ENCODE data around the gene LANCL1.

Gene LANCL1

DNA sequence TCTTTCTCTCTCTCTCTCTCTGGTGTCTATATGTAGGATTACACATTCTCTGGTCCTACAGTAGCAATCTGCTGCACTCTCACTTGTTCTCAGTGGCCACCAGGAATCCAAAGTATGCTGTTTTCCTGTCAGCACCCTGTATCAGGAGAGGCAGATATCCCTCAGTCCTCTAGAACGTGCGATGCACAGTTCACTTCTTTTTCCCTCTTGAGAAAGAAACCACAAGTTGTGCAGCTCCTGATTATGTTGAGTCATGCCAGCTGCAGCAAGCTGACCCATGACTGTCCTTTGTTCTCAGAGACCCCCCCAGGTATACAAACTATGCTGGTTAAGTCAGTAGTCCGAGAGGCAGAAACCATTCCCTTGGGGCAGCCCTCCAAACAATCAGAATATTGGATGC is 54.6 kb downstream of the LANCL1 start:
- TF ChIP-seq PRDM1 (tag by site-specific recombination; IDR thresholded peaks at IDR 0.05) (no peak), ZNF302 (tag by site-specific recombination; IDR thresholded peaks at IDR 0.05; ENCODE audit: low read depth) (no peak), ZEB2 (tag by site-specific recombination; IDR thresholded peaks at IDR 0.05) (no peak), ZNF473 (tag by site-specific recombination; IDR thresholded peaks at IDR 0.05) (no peak), ZNF747 (tag by site-specific recombination; IDR thresholded peaks at IDR 0.05) (no peak), MEIS1 (CRISPR knock-in tag; IDR thresholded peaks at IDR 0.05; ENCODE audit: borderline replicate concordance) (no peak), OSR2 (tag by site-specific recombination; IDR thresholded peaks at IDR 0.05) (no peak), YY2 (tag by site-specific recombination; IDR thresholded peaks at IDR 0.05) (no peak), ZBTB8A (tag by site-specific recombination; IDR thresholded peaks at IDR 0.05) (no peak), SCRT2 (tag by site-specific recombination; IDR thresholded peaks at IDR 0.05) (no peak), ZSCAN30 (tag by site-specific recombination; IDR thresholded peaks at IDR 0.05) (no peak), ZNF521 (tag by site-specific recombination; IDR thresholded peaks at IDR 0.05) (no peak), ZNF114 (tag by site-specific recombination; IDR thresholded peaks at IDR 0.05) (no peak), ZNF239 (tag by site-specific recombination; IDR thresholded peaks at IDR 0.05) (no peak)
- TF ChIP-seq, protein P1, sequence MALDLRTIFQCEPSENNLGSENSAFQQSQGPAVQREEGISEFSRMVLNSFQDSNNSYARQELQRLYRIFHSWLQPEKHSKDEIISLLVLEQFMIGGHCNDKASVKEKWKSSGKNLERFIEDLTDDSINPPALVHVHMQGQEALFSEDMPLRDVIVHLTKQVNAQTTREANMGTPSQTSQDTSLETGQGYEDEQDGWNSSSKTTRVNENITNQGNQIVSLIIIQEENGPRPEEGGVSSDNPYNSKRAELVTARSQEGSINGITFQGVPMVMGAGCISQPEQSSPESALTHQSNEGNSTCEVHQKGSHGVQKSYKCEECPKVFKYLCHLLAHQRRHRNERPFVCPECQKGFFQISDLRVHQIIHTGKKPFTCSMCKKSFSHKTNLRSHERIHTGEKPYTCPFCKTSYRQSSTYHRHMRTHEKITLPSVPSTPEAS (tag by site-specific recombination; IDR thresholded peaks at IDR 0.05): no peak
- TF ChIP-seq, protein P2, sequence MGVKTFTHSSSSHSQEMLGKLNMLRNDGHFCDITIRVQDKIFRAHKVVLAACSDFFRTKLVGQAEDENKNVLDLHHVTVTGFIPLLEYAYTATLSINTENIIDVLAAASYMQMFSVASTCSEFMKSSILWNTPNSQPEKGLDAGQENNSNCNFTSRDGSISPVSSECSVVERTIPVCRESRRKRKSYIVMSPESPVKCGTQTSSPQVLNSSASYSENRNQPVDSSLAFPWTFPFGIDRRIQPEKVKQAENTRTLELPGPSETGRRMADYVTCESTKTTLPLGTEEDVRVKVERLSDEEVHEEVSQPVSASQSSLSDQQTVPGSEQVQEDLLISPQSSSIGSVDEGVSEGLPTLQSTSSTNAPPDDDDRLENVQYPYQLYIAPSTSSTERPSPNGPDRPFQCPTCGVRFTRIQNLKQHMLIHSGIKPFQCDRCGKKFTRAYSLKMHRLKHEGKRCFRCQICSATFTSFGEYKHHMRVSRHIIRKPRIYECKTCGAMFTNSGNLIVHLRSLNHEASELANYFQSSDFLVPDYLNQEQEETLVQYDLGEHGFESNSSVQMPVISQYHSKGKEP (tag by site-specific recombination; IDR thresholded peaks at IDR 0.05): no peak
- TF ChIP-seq, protein P3, sequence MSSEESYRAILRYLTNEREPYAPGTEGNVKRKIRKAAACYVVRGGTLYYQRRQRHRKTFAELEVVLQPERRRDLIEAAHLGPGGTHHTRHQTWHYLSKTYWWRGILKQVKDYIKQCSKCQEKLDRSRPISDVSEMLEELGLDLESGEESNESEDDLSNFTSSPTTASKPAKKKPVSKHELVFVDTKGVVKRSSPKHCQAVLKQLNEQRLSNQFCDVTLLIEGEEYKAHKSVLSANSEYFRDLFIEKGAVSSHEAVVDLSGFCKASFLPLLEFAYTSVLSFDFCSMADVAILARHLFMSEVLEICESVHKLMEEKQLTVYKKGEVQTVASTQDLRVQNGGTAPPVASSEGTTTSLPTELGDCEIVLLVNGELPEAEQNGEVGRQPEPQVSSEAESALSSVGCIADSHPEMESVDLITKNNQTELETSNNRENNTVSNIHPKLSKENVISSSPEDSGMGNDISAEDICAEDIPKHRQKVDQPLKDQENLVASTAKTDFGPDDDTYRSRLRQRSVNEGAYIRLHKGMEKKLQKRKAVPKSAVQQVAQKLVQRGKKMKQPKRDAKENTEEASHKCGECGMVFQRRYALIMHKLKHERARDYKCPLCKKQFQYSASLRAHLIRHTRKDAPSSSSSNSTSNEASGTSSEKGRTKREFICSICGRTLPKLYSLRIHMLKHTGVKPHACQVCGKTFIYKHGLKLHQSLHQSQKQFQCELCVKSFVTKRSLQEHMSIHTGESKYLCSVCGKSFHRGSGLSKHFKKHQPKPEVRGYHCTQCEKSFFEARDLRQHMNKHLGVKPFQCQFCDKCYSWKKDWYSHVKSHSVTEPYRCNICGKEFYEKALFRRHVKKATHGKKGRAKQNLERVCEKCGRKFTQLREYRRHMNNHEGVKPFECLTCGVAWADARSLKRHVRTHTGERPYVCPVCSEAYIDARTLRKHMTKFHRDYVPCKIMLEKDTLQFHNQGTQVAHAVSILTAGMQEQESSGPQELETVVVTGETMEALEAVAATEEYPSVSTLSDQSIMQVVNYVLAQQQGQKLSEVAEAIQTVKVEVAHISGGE (tag by site-specific recombination; conservative IDR thresholded peaks at IDR 0.05; ENCODE audit: low read depth): no peak
- TF ChIP-seq, protein P4, sequence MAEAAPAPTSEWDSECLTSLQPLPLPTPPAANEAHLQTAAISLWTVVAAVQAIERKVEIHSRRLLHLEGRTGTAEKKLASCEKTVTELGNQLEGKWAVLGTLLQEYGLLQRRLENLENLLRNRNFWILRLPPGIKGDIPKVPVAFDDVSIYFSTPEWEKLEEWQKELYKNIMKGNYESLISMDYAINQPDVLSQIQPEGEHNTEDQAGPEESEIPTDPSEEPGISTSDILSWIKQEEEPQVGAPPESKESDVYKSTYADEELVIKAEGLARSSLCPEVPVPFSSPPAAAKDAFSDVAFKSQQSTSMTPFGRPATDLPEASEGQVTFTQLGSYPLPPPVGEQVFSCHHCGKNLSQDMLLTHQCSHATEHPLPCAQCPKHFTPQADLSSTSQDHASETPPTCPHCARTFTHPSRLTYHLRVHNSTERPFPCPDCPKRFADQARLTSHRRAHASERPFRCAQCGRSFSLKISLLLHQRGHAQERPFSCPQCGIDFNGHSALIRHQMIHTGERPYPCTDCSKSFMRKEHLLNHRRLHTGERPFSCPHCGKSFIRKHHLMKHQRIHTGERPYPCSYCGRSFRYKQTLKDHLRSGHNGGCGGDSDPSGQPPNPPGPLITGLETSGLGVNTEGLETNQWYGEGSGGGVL (tag by site-specific recombination; IDR thresholded peaks at IDR 0.05): no peak
- TF ChIP-seq, protein P5, sequence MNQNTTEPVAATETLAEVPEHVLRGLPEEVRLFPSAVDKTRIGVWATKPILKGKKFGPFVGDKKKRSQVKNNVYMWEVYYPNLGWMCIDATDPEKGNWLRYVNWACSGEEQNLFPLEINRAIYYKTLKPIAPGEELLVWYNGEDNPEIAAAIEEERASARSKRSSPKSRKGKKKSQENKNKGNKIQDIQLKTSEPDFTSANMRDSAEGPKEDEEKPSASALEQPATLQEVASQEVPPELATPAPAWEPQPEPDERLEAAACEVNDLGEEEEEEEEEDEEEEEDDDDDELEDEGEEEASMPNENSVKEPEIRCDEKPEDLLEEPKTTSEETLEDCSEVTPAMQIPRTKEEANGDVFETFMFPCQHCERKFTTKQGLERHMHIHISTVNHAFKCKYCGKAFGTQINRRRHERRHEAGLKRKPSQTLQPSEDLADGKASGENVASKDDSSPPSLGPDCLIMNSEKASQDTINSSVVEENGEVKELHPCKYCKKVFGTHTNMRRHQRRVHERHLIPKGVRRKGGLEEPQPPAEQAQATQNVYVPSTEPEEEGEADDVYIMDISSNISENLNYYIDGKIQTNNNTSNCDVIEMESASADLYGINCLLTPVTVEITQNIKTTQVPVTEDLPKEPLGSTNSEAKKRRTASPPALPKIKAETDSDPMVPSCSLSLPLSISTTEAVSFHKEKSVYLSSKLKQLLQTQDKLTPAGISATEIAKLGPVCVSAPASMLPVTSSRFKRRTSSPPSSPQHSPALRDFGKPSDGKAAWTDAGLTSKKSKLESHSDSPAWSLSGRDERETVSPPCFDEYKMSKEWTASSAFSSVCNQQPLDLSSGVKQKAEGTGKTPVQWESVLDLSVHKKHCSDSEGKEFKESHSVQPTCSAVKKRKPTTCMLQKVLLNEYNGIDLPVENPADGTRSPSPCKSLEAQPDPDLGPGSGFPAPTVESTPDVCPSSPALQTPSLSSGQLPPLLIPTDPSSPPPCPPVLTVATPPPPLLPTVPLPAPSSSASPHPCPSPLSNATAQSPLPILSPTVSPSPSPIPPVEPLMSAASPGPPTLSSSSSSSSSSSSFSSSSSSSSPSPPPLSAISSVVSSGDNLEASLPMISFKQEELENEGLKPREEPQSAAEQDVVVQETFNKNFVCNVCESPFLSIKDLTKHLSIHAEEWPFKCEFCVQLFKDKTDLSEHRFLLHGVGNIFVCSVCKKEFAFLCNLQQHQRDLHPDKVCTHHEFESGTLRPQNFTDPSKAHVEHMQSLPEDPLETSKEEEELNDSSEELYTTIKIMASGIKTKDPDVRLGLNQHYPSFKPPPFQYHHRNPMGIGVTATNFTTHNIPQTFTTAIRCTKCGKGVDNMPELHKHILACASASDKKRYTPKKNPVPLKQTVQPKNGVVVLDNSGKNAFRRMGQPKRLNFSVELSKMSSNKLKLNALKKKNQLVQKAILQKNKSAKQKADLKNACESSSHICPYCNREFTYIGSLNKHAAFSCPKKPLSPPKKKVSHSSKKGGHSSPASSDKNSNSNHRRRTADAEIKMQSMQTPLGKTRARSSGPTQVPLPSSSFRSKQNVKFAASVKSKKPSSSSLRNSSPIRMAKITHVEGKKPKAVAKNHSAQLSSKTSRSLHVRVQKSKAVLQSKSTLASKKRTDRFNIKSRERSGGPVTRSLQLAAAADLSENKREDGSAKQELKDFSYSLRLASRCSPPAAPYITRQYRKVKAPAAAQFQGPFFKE (tag by site-specific recombination; IDR thresholded peaks at IDR 0.05; ENCODE audit: borderline replicate concordance): no peak
- TF ChIP-seq, protein P6, sequence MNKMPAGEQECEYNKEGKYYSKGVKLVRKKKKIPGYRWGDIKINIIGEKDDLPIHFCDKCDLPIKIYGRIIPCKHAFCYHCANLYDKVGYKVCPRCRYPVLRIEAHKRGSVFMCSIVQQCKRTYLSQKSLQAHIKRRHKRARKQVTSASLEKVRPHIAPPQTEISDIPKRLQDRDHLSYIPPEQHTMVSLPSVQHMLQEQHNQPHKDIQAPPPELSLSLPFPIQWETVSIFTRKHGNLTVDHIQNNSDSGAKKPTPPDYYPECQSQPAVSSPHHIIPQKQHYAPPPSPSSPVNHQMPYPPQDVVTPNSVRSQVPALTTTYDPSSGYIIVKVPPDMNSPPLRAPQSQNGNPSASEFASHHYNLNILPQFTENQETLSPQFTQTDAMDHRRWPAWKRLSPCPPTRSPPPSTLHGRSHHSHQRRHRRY (tag by site-specific recombination; IDR thresholded peaks at IDR 0.05): no peak
- no peak overlapping the region for H3K4me3 ChIP-seq (ENCODE audit: low read depth, low read length)
- POLR2A ChIA-PET: interaction anchor here (0.7 kb wide), 1 partner anchor 570 kb away, joined by 3 read pairs; no protein-coding TSS in a partner anchor
- CTCF ChIA-PET: no interaction called here
- H3K4me1 ChIP-seq (ENCODE audit: control insufficient read depth, insufficient read depth, low read length): no peaks in the 10 kb centered on the region
- H3K27ac ChIP-seq (ENCODE audit: extremely low read depth, low read depth, low read length): no peak overlapping the region
- H3K9me3 ChIP-seq (ENCODE audit: control insufficient read depth, insufficient read depth, low read depth, low read length): no peaks in the 10 kb centered on the region
- H3K36me3 ChIP-seq (ENCODE audit: control insufficient read depth in 2 of 2, insufficient read depth in 1 of 2, low read length in 2 of 2): no peaks in the 10 kb centered on the region
